Trophoblast cell (in vitro differentiated cells and primary cell): ENCODE measurements around the gene MYRIP.

Source experiments
- DNase-seq, 2 donors: peaks; one replicate each; pipeline ENCODE4 v3.0.0-alpha.2; 2016
- H2AFZ ChIP-seq: 2 replicates; pipeline ENCODE4 v1.6.1; 2013; ENCODE audit warnings: low read length, moderate library complexity, mild to moderate bottlenecking; ENCODE audit not compliant: insufficient read depth, poor library complexity
- H2AK5ac ChIP-seq: 2 replicates; pipeline ENCODE4 v1.6.1; 2013; ENCODE audit warnings: mild to moderate bottlenecking, low read length
- H2BK120ac ChIP-seq: 2 replicates; pipeline ENCODE4 v1.6.1; 2013; ENCODE audit warnings: low read length, mild to moderate bottlenecking, moderate library complexity; ENCODE audit not compliant: insufficient read depth, poor library complexity
- H2BK12ac ChIP-seq: 2 replicates; pipeline ENCODE4 v1.6.1; 2013; ENCODE audit warnings: mild to moderate bottlenecking, low read length, moderate library complexity
- H2BK5ac ChIP-seq: 2 replicates; pipeline ENCODE4 v1.6.1; 2013; ENCODE audit warnings: low read length, low read depth, moderate library complexity, mild to moderate bottlenecking; ENCODE audit not compliant: poor library complexity
- H3K14ac ChIP-seq: 2 replicates; pipeline ENCODE4 v1.6.1; 2013; ENCODE audit warnings: mild to moderate bottlenecking, low read length
- H3K18ac ChIP-seq: 2 replicates; pipeline ENCODE4 v1.6.1; 2013; ENCODE audit warnings: mild to moderate bottlenecking, low read length
- H3K23ac ChIP-seq: 2 replicates; pipeline ENCODE4 v1.6.1; 2013; ENCODE audit warnings: low read length
- H3K27ac ChIP-seq: 2 replicates; pipeline ENCODE4 v1.5.1; 2013; ENCODE audit warnings: low read depth, mild to moderate bottlenecking, inconsistent platforms, low read length, moderate library complexity
- H3K27me3 ChIP-seq: 2 replicates; pipeline ENCODE4 v1.6.1; 2013; ENCODE audit warnings: inconsistent platforms, mild to moderate bottlenecking, low read length, moderate library complexity; ENCODE audit not compliant: insufficient read depth
- H3K36me3 ChIP-seq, 2 experiments: 1 replicate in 1 of 2; 2 replicates in 1 of 2; pipeline ENCODE4 v1.6.1; 2013; ENCODE audit warnings: low read length in 2 of 2, mild to moderate bottlenecking in 2 of 2, moderate library complexity in 1 of 2; ENCODE audit not compliant: insufficient read depth in 2 of 2, control insufficient read depth in 1 of 2
- H3K4ac ChIP-seq: 2 replicates; pipeline ENCODE4 v1.6.1; 2013; ENCODE audit warnings: low read depth, mild to moderate bottlenecking, low read length, moderate library complexity
- H3K4me1 ChIP-seq, 2 experiments: 1 replicate in 1 of 2; 2 replicates in 1 of 2; pipeline ENCODE4 v1.6.1; 2013; ENCODE audit warnings: low read length in 2 of 2, mild to moderate bottlenecking in 2 of 2, moderate library complexity in 1 of 2; ENCODE audit not compliant: insufficient read depth in 2 of 2, control insufficient read depth in 1 of 2
- H3K4me2 ChIP-seq: 2 replicates; pipeline ENCODE4 v1.6.1; 2013; ENCODE audit warnings: inconsistent platforms, mild to moderate bottlenecking, low read length, moderate library complexity
- H3K4me3 ChIP-seq: 2 replicates; pipeline ENCODE4 v1.5.1; 2013; ENCODE audit warnings: mild to moderate bottlenecking, low read depth, low read length, inconsistent platforms
- H3K79me1 ChIP-seq: one replicate; pipeline ENCODE4 v1.6.1; 2013; ENCODE audit warnings: low read length
- H3K79me2 ChIP-seq: 2 replicates; pipeline ENCODE4 v1.6.1; 2013; ENCODE audit warnings: low read length, mild to moderate bottlenecking; ENCODE audit not compliant: control insufficient read depth, insufficient read depth, poor library complexity
- H3K9ac ChIP-seq: 2 replicates; pipeline ENCODE4 v1.6.1; 2013; ENCODE audit warnings: mild to moderate bottlenecking, low read length
- H3K9me3 ChIP-seq: 2 replicates; pipeline ENCODE4 v1.6.1; 2013; ENCODE audit warnings: low read depth, mild to moderate bottlenecking, control low read depth, inconsistent platforms, low read length; ENCODE audit not compliant: insufficient read depth
- H4K12ac ChIP-seq: 2 replicates; pipeline ENCODE4 v1.6.1; 2013; ENCODE audit warnings: low read depth, mild to moderate bottlenecking, low read length, moderate library complexity
- H4K8ac ChIP-seq: 2 replicates; pipeline ENCODE4 v1.6.1; 2013; ENCODE audit warnings: low read depth, mild to moderate bottlenecking, low read length, moderate library complexity
- H4K91ac ChIP-seq: one replicate; pipeline ENCODE4 v1.6.1; 2013; ENCODE audit warnings: low read depth, mild to moderate bottlenecking, low read length, moderate library complexity
- WGBS: extraction: QIAGEN DNeasy Blood & Tissue Kit; methylation state at CpG from one replicate; pipeline ENCODE4 v1.1.7; 2013; ENCODE audit warnings: missing lambda C conversion rate; ENCODE audit not compliant: insufficient read length, insufficient coverage; ENCODE audit errors: extremely low coverage; 5-methylcytosine and 5-hydroxymethylcytosine counted together

The MYRIP gene

DNA sequence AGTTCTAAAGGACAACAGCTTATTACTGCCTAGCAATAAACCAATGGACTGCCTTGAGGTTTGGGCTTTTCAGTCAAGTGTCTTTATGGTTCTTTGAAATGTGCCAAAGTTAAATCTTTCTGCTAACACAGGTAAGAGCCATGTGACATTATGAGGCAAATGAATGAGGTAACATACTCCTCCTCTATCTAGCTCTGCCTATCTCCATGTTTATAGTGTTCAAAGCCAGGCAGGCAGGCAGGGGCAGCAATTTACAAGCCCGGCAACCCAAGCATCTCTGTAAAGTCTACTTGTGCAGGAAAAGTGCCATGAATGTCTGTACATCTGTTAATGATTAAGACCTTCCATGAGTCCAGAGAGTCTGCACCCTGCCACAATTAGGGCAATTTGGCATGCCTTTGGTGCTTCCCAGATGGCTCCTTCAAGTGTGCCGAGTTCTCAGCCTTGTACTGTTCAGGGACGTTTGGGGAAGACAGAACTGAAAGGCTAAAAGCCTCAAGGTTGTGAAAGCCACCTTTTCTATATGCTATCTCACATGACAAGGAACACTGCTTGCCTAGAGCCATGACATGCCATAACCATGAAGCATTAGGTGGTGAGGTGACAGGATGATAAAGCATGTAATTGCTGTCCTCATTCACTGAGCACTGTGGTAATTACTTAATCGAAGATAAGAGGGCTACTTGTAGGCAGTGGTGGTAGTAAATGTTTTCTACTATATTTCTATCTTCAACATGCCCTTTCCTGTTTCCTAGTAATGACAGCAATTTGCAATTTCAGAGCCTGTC lies 458.7 kb downstream of the MYRIP start:
- no peak overlapping the region for H2BK120ac ChIP-seq
- no peak overlapping the region for H2BK5ac ChIP-seq
- H3K18ac ChIP-seq = no peak overlapping the region
- no peak overlapping the region for H3K14ac ChIP-seq
- peak; percentile 76 to 90 for DNase-seq
- no peak overlapping the region for H3K4me3 ChIP-seq
- no peak overlapping the region for H4K8ac ChIP-seq
- no peaks in the 10 kb centered on the region for H3K79me1 ChIP-seq
- no peak overlapping the region for H3K4ac ChIP-seq
- H3K36me3 ChIP-seq = no peaks in the 10 kb centered on the region
- no peak overlapping the region for H3K27ac ChIP-seq
- no peak overlapping the region for H4K12ac ChIP-seq
- no peak overlapping the region for H3K4me2 ChIP-seq
- H3K79me2 ChIP-seq = no peaks in the 10 kb centered on the region
- H2BK12ac ChIP-seq = no peak overlapping the region
- no peak overlapping the region for H3K23ac ChIP-seq
- H3K9me3 ChIP-seq = peaks cover 3% of the 10 kb centered on the region
- no peaks in the 10 kb centered on the region for H3K27me3 ChIP-seq
- WGBS = no CpG with 5 or more reads among the region's 4 CpGs
- H3K4me1 ChIP-seq = no peaks in the 10 kb centered on the region
- no peak overlapping the region for H2AFZ ChIP-seq
- no peak overlapping the region for H3K9ac ChIP-seq
- H2AK5ac ChIP-seq = no peak overlapping the region
- no peak overlapping the region for H4K91ac ChIP-seq

DNA sequence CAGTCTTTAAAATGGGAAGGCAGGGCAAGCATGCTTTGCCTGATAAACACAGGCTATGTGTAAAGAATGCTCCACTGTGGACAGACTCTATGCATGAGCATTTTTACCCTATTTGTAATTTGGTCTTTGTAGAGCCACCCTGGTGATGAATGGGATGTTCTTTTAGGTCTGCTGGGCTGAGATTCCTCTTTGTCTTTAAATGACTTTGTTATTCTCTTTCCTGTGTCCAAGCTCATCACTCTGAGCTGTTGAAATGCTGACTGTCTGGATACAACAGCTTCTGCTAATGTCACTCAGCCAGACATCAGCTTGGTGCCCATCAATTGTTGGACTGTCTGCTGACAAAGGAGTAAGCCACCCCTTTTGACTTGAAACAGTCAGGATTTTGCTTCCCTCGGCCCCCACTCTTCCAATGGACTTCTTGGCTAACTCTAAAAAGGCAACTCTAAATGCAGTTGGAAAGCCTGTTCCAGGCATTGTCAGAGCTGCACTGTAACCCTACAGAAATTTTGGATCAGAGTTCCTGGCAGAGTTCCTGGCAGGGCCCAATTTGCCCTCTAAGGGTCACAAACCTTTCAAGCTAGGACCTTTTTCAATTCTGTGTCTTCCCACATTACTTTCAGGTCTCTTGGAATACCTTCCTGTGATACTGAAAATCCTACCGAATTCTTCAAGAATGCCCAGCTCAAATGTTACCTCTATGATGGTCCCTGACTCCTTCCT lies 459.6 kb downstream of the MYRIP start:
- peak; percentile 18 to 67 for DNase-seq
- H3K18ac ChIP-seq = no peak overlapping the region
- no peaks in the 10 kb centered on the region for H3K79me1 ChIP-seq
- H3K14ac ChIP-seq = no peak overlapping the region
- no peak overlapping the region for H4K12ac ChIP-seq
- no peak overlapping the region for H3K4me2 ChIP-seq
- H3K4ac ChIP-seq = no peak overlapping the region
- no peaks in the 10 kb centered on the region for H3K27me3 ChIP-seq
- H2AFZ ChIP-seq = no peak overlapping the region
- WGBS = no CpG with 5 or more reads among the region's 2 CpGs
- H2BK12ac ChIP-seq = no peak overlapping the region
- H3K9ac ChIP-seq = no peak overlapping the region
- no peak overlapping the region for H2BK120ac ChIP-seq
- H3K4me1 ChIP-seq = no peaks in the 10 kb centered on the region
- no peak overlapping the region for H4K8ac ChIP-seq
- no peak overlapping the region for H4K91ac ChIP-seq
- H3K4me3 ChIP-seq = no peak overlapping the region
- no peak overlapping the region for H3K27ac ChIP-seq
- no peak overlapping the region for H2BK5ac ChIP-seq
- no peak overlapping the region for H3K23ac ChIP-seq
- H3K9me3 ChIP-seq = peaks cover 3% of the 10 kb centered on the region
- H2AK5ac ChIP-seq = no peak overlapping the region
- H3K36me3 ChIP-seq = no peaks in the 10 kb centered on the region
- no peaks in the 10 kb centered on the region for H3K79me2 ChIP-seq

DNA sequence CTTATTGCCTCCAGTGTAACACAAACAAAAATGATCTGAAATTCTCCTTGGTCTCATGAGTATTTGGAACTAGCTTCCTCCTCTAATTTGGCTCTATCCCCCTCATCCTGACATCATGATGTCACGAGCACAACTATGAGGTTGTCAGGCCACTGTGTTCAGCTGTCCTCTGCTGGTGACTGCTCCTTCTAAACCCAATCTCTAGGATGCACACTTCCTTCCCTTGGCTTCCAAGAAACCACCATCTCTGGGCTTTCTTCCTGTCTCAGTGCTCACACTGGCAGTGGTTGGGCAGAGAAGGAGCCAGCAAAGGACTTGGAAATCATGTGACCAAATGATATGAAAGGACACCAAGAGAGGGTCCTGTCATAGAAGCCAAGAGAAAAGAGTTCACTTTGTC lies 469.4 kb downstream of the MYRIP start:
- Histone ChIP-seq H4K12ac (no peak overlapping the region), H3K79me2 (no peaks in the 10 kb centered on the region), H3K36me3 (no peaks in the 10 kb centered on the region), H2AK5ac (no peak overlapping the region), H3K9ac (no peak overlapping the region), H3K4me3 (no peak overlapping the region), H3K18ac (no peak overlapping the region), H2BK120ac (no peak overlapping the region), H3K23ac (no peak overlapping the region), H2AFZ (no peak overlapping the region), H3K4ac (no peak overlapping the region), H3K27me3 (no peaks in the 10 kb centered on the region), H3K4me1 (no peaks in the 10 kb centered on the region), H3K79me1 (no peaks in the 10 kb centered on the region), H2BK12ac (no peak overlapping the region), H3K4me2 (no peak overlapping the region), H2BK5ac (no peak overlapping the region), H3K9me3 (no peaks in the 10 kb centered on the region), H4K91ac (no peak overlapping the region), H4K8ac (no peak overlapping the region), H3K14ac (no peak overlapping the region), H3K27ac (no peak overlapping the region)
- WGBS = no CpG with 5 or more reads among the region's 1 CpG
- no peak for DNase-seq

DNA sequence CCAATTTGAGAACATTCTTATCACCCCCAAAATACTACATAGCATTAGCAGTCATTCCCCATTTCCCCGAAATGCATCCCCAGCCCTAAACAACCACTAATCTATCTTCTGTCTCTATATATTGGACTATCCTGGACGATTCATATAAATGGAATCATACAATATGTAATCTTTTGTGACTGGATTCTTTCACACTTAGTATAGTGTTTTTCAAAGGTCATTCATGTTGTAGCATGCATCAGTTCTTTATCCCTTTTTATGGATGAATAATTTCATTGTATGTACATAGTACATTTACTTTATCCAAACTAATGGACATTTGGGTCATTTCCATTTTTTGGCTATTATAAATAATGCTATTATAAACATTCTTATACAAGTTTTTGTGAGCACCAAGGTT lies 472.6 kb downstream of the MYRIP start:
- H2AFZ ChIP-seq = no peak overlapping the region
- H4K8ac ChIP-seq = no peak overlapping the region
- H3K4ac ChIP-seq = no peak overlapping the region
- H3K9me3 ChIP-seq = no peaks in the 10 kb centered on the region
- H4K12ac ChIP-seq = no peak overlapping the region
- H3K4me3 ChIP-seq = no peak overlapping the region
- no peaks in the 10 kb centered on the region for H3K27me3 ChIP-seq
- no peak for DNase-seq
- H3K27ac ChIP-seq = no peak overlapping the region
- H2BK120ac ChIP-seq = no peak overlapping the region
- H4K91ac ChIP-seq = no peak overlapping the region
- H3K14ac ChIP-seq = no peak overlapping the region
- H3K79me2 ChIP-seq = no peaks in the 10 kb centered on the region
- H3K18ac ChIP-seq = no peak overlapping the region
- no peak overlapping the region for H2BK5ac ChIP-seq
- no peaks in the 10 kb centered on the region for H3K36me3 ChIP-seq
- H3K4me1 ChIP-seq = no peaks in the 10 kb centered on the region
- no peaks in the 10 kb centered on the region for H3K79me1 ChIP-seq
- no peak overlapping the region for H3K4me2 ChIP-seq
- H3K9ac ChIP-seq = no peak overlapping the region
- WGBS = no CpG with 5 or more reads among the region's 2 CpGs
- no peak overlapping the region for H2AK5ac ChIP-seq
- no peak overlapping the region for H2BK12ac ChIP-seq
- no peak overlapping the region for H3K23ac ChIP-seq
